Astrocyte (in vitro differentiated cells and primary cell): ENCODE results near the gene PALMD. TPM values are rescaled to one million over a fixed set of nuclear protein-coding genes. Genes with fewer than 3 reads are reported as not detected.
A peak's percentile ranks its signal among the peaks of the same experiment; 100 is the strongest.

Experiments
- DNase-seq: peaks from one replicate; pipeline ENCODE4 v3.0.0-alpha.2; 2010; ENCODE audit warnings: low read depth
- FAIRE-seq: peaks from 2 replicates; lab custom pipeline; 2011; peaks lifted over from hg19 to GRCh38; lab: Jason Lieb, UNC
- H2AFZ ChIP-seq: 2 replicates; pipeline ENCODE4 v1.6.0; 2012; ENCODE audit warnings: low read depth, low read length, inconsistent platforms
- H3K27ac ChIP-seq: 2 replicates; pipeline ENCODE4 v1.5.1; 2011; ENCODE audit warnings: low read depth, low read length, inconsistent platforms
- H3K27me3 ChIP-seq: 2 replicates; pipeline ENCODE4 v1.6.0; 2011; ENCODE audit warnings: low read length, inconsistent platforms; ENCODE audit not compliant: insufficient read depth
- H3K36me3 ChIP-seq: 2 replicates; pipeline ENCODE4 v1.5.1; 2011; ENCODE audit warnings: low read length, inconsistent platforms; ENCODE audit not compliant: insufficient read depth
- H3K4me1 ChIP-seq: 2 replicates; pipeline ENCODE4 v1.5.1; 2011; ENCODE audit warnings: low read length, inconsistent platforms; ENCODE audit not compliant: insufficient read depth
- H3K4me2 ChIP-seq: 2 replicates; pipeline ENCODE4 v1.6.0; 2012; ENCODE audit warnings: low read length, inconsistent platforms
- H3K4me3 ChIP-seq: 2 replicates; pipeline ENCODE4 v1.5.1; 2011; ENCODE audit warnings: low read depth, mild to moderate bottlenecking, low read length, inconsistent platforms; ENCODE audit not compliant: insufficient read depth
- H3K79me2 ChIP-seq: 2 replicates; pipeline ENCODE4 v1.6.0; 2012; ENCODE audit warnings: mild to moderate bottlenecking, low read length, inconsistent platforms; ENCODE audit not compliant: insufficient read depth
- H3K9ac ChIP-seq: 2 replicates; pipeline ENCODE4 v1.6.0; 2012; ENCODE audit warnings: mild to moderate bottlenecking, low read length, inconsistent platforms
- H3K9me3 ChIP-seq: 2 replicates; pipeline ENCODE4 v1.5.1; 2012; ENCODE audit warnings: low read depth, mild to moderate bottlenecking, low read length, inconsistent platforms; ENCODE audit not compliant: insufficient read depth
- H4K20me1 ChIP-seq: 2 replicates; pipeline ENCODE4 v1.6.0; 2012; ENCODE audit warnings: low read length, inconsistent platforms; ENCODE audit not compliant: insufficient read depth
- H3K27ac Mint-ChIP-seq: one replicate; pipeline ENCODE4 v1.8.0; 2021; ENCODE audit warnings: mild to moderate bottlenecking, mixed read lengths; ENCODE audit not compliant: unreplicated experiment
- H3K27me3 Mint-ChIP-seq: one replicate; pipeline ENCODE4 v1.8.0; 2021; ENCODE audit warnings: low read depth, mixed read lengths; ENCODE audit not compliant: unreplicated experiment
- H3K36me3 Mint-ChIP-seq: one replicate; pipeline ENCODE4 v1.8.0; 2021; ENCODE audit warnings: low read depth, mixed read lengths; ENCODE audit not compliant: unreplicated experiment
- H3K4me1 Mint-ChIP-seq: one replicate; pipeline ENCODE4 v1.8.0; 2021; ENCODE audit warnings: low read depth, mixed read lengths; ENCODE audit not compliant: unreplicated experiment
- H3K4me3 Mint-ChIP-seq: one replicate; pipeline ENCODE4 v1.8.0; 2021; ENCODE audit warnings: mild to moderate bottlenecking, moderate library complexity, mixed read lengths; ENCODE audit not compliant: unreplicated experiment
- H3K9me3 Mint-ChIP-seq: one replicate; pipeline ENCODE4 v1.8.0; 2021; ENCODE audit warnings: mild to moderate bottlenecking, mixed read lengths; ENCODE audit not compliant: unreplicated experiment
- CTCF ChIP-seq: IDR thresholded peaks from 2 replicates; pipeline ENCODE4 v1.5.1; 2011; ENCODE audit warnings: low read depth, mild to moderate bottlenecking, inconsistent platforms, low read length, moderate library complexity; ENCODE audit not compliant: insufficient read depth
- EZH2 ChIP-seq: IDR thresholded peaks from 2 replicates; pipeline ENCODE4 v1.6.1; 2012; ENCODE audit warnings: mild to moderate bottlenecking, low read length, inconsistent platforms; ENCODE audit not compliant: insufficient read depth
- total RNA-seq: library from RNA; stranded (reverse); gene quantifications from 2 replicates; pipeline ENCODE4 v1.2.1, GENCODE V29; 2021

Gene PALMD
- total RNA-seq, 1 donor from 2014 or later: 0.41 TPM

- Histone ChIP-seq H4K20me1 (no peaks in the 10 kb centered on the region), H3K79me2 (no peaks in the 10 kb centered on the region), H3K4me3 (no peak overlapping the region), H3K9ac (no peak overlapping the region), H3K4me1 (peaks cover 14% of the 10 kb centered on the region), H3K9me3 (no peaks in the 10 kb centered on the region), H2AFZ (no peak overlapping the region), H3K27me3 (no peaks in the 10 kb centered on the region), H3K4me2 (no peak overlapping the region), H3K27ac (no peak overlapping the region), H3K36me3 (no peaks in the 10 kb centered on the region)
- H3K9me3 Mint-ChIP-seq: no peaks in the 10 kb centered on the region
- H3K4me1 Mint-ChIP-seq: peaks cover 8% of the 10 kb centered on the region
- H3K27ac Mint-ChIP-seq: no peak overlapping the region
- no peak overlapping the region for H3K4me3 Mint-ChIP-seq
- H3K36me3 Mint-ChIP-seq: no peaks in the 10 kb centered on the region
- no peaks in the 10 kb centered on the region for H3K27me3 Mint-ChIP-seq
- no peak for DNase-seq
- TF ChIP-seq CTCF (no peak), EZH2 (no peak)
- no peak for FAIRE-seq
Observed at GRCh38 chr1:99655376-99655775, 9.5 kb downstream of the PALMD start.

- no peaks in the 10 kb centered on the region for H3K36me3 Mint-ChIP-seq
- no peaks in the 10 kb centered on the region for H3K27me3 ChIP-seq
- no peaks in the 10 kb centered on the region for H3K79me2 ChIP-seq
- H2AFZ ChIP-seq: no peak overlapping the region
- H3K4me1 Mint-ChIP-seq: peaks cover 4% of the 10 kb centered on the region
- FAIRE-seq: no peak
- no peaks in the 10 kb centered on the region for H3K27me3 Mint-ChIP-seq
- no peak overlapping the region for H3K4me3 Mint-ChIP-seq
- no peaks in the 10 kb centered on the region for H3K9me3 Mint-ChIP-seq
- no peak overlapping the region for H3K4me2 ChIP-seq
- TF ChIP-seq EZH2 (no peak), CTCF (no peak)
- no peak overlapping the region for H3K27ac ChIP-seq
- DNase-seq: no peak
- H3K9me3 ChIP-seq: no peaks in the 10 kb centered on the region
- peaks cover 8% of the 10 kb centered on the region for H3K4me1 ChIP-seq
- H4K20me1 ChIP-seq: no peaks in the 10 kb centered on the region
- H3K27ac Mint-ChIP-seq: no peak overlapping the region
- no peaks in the 10 kb centered on the region for H3K36me3 ChIP-seq
- H3K4me3 ChIP-seq: no peak overlapping the region
- H3K9ac ChIP-seq: no peak overlapping the region
Observed at GRCh38 chr1:99656701-99657100, 10.8 kb downstream of the PALMD start.

GRCh38 chr1:99657213-99658030 lies 11.5 kb downstream of the PALMD start:
- FAIRE-seq: no peak
- H3K4me2 ChIP-seq: no peak overlapping the region
- H2AFZ ChIP-seq: no peak overlapping the region
- H3K79me2 ChIP-seq: no peaks in the 10 kb centered on the region
- Mint-ChIP-seq H3K27me3 (no peaks in the 10 kb centered on the region), H3K27ac (no peak overlapping the region), H3K36me3 (no peaks in the 10 kb centered on the region), H3K4me3 (no peak overlapping the region), H3K4me1 (peaks cover 3% of the 10 kb centered on the region), H3K9me3 (no peaks in the 10 kb centered on the region)
- H3K9ac ChIP-seq: no peak overlapping the region
- H3K27me3 ChIP-seq: no peaks in the 10 kb centered on the region
- H3K4me1 ChIP-seq: peaks cover 4% of the 10 kb centered on the region
- no peaks in the 10 kb centered on the region for H3K9me3 ChIP-seq
- H3K36me3 ChIP-seq: no peaks in the 10 kb centered on the region
- TF ChIP-seq EZH2 (no peak), CTCF (no peak)
- DNase-seq: peak; percentile 47
- no peak overlapping the region for H3K27ac ChIP-seq
- no peak overlapping the region for H3K4me3 ChIP-seq
- H4K20me1 ChIP-seq: no peaks in the 10 kb centered on the region
